Stimulated activated CD4-positive, alpha-beta T cell treated with anti-CD3 and anti-CD28 coated beads, Interleukin-2, amount 100 ng/mL, for 4 hours (primary cell): ENCODE measurements around the gene RAN.
"Not testable (repeated sequence)": the region's sequence is repeated elsewhere in the genome, so short reads cannot be mapped to it uniquely, and the experiment has no call there.

ENCODE experiments used
- DNase-seq: peaks from one replicate; pipeline ENCODE4 v3.0.0-alpha.2; 2020; ENCODE audit warnings: low read depth

Gene RAN

DNA sequence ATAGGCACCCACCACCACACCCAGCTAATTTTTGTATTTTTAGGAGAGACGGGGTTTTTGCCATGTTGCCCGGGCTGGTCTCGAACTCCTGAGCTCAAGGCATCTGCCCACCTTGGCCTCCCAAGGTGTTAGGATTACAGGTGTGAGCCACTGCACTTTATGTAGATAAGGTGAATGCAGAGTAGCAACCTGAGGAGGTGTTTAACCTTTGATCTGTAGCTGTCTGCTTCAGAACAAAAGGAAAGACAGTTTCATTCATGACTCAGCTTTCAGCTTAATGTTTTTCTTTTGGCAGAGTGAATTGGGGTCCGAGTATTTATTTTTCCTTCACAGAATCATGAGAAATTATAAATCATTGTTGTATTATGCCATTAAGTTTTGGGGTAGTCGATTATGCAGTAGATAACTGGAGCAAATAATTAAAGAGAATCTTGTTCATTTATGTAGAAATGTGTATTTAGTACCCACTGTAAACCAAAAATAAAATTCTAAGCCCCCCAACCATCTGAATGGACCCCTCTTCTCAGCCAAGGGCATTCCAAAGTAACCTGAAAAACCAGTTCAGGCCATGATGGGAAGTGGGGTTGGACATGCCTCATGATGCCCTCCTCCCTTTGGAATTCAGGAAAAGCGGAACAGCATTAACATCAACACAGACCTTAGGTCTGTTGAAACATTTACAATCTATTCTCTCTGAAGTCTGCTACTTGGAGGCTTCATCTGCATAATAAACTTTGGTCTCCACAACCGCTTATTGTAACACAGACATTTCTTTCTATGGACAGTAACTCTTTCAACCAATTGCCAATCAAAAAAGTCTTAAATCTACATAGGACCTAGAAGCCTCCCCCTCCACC lies 22.1 kb upstream of the RAN start:
- no peak for DNase-seq

DNA sequence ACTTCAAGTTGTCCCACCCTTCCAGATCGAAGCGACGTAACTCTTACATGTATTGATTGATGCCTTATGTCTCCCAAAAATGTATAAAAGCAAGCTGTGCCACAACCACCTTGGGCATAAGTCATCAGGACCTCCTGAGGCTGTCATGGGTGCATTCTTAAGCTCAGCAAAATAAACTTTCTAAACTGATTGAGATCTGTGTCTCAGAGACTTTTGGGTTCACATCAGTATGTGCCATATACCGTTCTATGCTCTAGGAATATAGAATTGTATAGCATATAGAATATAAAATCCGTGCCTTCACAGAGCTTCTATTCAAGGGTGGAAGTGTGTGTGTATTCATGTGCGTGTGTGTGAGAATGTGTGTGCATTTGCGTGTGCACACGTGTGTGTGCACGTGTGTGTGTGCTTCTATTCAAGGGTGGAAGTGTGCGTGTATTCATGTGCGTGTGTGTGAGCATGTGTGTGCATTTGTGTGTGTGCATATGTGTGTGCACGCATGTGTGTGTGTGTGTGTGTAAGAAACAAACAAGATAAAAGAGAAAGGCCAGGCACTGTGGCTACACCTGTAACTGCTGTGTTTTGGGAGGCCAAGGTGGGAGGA lies 21.3 kb upstream of the RAN start:
- no peak for DNase-seq

- no peak for DNase-seq
Observed at GRCh38 chr12:130856088-130856487, 15.8 kb upstream of the RAN start.

GRCh38 chr12:130858084-130858483 lies 13.8 kb upstream of the RAN start:
- no peak for DNase-seq

GRCh38 chr12:130859161-130859560 lies 12.7 kb upstream of the RAN start:
- no peak for DNase-seq

- no peak for DNase-seq
Observed at GRCh38 chr12:130860311-130860710, 11.6 kb upstream of the RAN start.

GRCh38 chr12:130862161-130862560 lies 9.7 kb upstream of the RAN start:
- no peak for DNase-seq

GRCh38 chr12:130862771-130863170 lies 9.1 kb upstream of the RAN start:
- not testable (repeated sequence) for DNase-seq

DNA sequence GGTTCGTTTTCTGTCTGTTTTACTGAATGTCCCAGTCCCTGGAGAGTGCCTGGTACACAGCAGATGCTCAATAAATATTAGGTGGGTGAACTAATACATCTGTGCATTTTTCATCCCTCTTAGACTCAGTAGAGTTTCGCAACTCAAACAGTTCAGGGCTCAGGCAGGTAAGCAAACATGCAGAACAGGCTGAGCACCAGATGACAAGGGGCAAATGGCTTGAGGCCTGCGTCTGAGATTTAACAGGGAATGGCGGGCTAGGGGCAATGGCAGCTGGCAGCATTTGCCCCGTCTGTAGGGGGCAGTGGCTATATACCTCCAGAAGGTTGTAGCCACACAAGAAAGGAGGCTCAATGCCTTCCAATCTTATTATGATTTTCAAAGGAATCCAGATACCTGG lies 8.6 kb upstream of the RAN start:
- no peak for DNase-seq

- DNase-seq: no peak
Observed at GRCh38 chr12:130868412-130868811, 3.5 kb upstream of the RAN start.

DNA sequence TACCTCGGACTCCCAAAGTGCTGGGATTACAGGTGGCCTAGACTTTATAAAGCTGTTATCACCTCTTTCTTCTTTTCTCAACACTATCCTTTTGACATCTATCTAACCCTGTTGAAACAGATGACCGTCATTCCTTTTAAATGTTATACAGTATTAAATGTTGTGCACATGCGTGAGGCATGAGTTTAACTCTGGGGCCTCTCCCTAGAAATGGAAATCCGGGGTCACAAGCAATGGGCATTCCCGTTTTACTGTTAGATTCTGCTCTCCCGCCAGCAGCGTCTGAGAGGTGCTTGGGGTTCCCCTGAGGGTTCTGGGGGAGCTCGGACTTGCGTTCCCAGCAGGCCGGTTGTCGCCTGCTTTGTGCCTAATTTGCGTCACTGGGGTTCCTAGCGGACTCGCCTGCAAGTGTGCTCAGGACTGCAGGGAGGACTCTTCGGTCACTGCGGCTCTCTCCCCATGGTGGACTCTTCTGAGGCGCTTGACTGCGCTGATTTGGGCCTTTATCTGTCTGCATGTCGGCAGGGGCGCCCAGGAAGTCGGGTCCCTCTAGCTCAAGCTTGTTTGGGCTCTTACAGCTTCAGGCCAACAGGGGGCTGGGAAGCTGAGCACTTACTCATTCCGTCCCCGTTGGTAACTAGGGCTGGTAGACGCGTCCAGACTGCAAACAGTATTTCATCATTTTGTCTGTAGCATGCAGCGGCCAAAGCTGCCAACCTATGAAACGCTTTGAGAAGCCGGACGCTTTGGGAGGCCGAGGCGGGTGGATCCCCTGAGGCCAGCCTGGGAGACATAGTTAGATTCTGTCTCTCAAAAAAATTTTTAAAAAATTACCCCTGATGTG lies 1.2 kb upstream of the RAN start:
- DNase-seq: peak; percentile 58

GRCh38 chr12:130872179-130873096 lies 572 bp downstream of the RAN start:
- peak; percentile 29 for DNase-seq

GRCh38 chr12:130873106-130873795 lies 1.4 kb downstream of the RAN start:
- no peak for DNase-seq

- no peak for DNase-seq
Observed at GRCh38 chr12:130873825-130874224, 2.0 kb downstream of the RAN start.

GRCh38 chr12:130874696-130875095 lies 2.8 kb downstream of the RAN start:
- no peak for DNase-seq

- DNase-seq: no peak
Observed at GRCh38 chr12:130875193-130875592, 3.3 kb downstream of the RAN start.

GRCh38 chr12:130875708-130876107 lies 3.8 kb downstream of the RAN start:
- not testable (repeated sequence) for DNase-seq

DNA sequence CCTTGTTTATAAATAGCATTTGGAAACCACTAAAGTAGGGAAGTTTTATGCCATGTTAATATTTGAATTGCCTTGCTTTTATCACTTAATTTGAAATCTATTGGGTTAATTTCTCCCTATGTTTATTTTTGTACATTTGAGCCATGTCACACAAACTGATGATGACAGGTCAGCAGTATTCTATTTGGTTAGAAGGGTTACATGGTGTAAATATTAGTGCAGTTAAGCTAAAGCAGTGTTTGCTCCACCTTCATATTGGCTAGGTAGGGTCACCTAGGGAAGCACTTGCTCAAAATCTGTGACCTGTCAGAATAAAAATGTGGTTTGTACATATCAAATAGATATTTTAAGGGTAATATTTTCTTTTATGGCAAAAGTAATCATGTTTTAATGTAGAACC lies 4.4 kb downstream of the RAN start:
- no peak for DNase-seq

DNA sequence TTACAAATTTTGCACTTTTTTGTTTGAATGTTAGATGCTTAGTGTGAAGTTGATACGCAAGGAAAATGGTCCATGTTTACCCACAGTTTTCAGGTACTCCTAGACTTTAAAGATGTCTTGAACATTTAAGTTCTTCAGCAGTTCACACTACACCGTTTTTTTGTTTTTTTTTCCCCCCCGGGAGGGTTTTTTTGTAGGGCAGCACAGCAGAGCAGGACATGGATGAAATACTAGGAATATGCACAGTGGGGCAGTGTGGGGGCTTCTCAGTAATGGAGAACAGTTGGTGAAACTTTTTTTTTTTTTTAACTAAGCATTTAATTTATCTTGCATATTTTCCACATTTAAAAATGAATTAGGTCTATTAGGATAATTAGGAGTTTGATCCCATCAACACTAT lies 4.9 kb downstream of the RAN start:
- no peak for DNase-seq

GRCh38 chr12:130877333-130877732 lies 5.5 kb downstream of the RAN start:
- no peak for DNase-seq
